Hematopoietic multipotent progenitor cell treated with erythropoietin and hydrocortisone succinate and interleukin-3 and kit ligand, for 6 days (in vitro differentiated cells): ENCODE results near the gene C11orf98.
"Not testable (repeated sequence)": the region's sequence is repeated elsewhere in the genome, so short reads cannot be mapped to it uniquely, and the experiment has no call there.

Experiments
- DNase-seq: peaks from one replicate; pipeline ENCODE4 v3.0.0-alpha.2; 2015

Gene C11orf98

GRCh38 chr11:62648967-62649364, 16.0 kb downstream of the C11orf98 start:
- no peak for DNase-seq

DNA sequence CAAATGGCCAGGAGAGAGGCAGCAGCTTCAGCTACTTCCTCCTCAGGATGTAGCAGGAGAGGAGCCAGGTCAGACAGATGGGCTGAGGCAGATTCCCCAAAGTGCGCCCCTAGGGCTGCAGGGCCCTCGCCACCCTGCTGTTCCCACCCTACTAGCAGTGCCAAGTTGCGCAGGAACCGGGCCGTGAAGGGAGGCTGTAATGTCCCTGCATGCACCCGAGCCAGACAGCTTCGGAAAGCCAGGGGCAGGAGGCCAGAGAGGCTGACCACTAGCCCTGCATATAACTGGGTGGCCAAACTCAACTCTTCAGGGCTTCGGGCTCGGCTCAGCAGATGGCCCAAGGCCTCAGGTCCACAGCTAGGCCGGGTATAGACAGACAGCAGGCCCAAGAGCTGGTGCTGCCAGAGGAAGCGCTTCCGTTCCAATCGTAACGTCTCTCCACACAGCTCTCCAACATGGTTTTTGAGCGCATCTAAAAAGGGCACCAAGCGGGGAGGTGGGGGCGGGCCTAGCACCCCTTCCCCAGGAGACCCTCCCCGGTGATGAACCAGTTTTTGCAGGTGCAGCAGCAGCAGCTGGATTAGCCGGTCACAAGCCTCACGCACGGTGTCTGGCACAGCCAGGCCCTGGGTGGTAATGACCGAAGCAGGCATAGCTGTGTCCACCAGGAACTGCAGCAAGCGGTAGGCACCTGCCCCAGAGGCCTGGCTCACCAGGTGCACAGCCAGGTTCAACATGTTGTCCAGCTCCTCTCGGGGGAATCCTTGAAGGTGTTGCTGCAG, 16.6 kb downstream of the C11orf98 start:
- no peak for DNase-seq

GRCh38 chr11:62647609-62648005, 17.4 kb downstream of the C11orf98 start:
- DNase-seq, result no peak

GRCh38 chr11:62646825-62647608, 18.0 kb downstream of the C11orf98 start:
- no peak for DNase-seq

GRCh38 chr11:62645946-62646824, 18.8 kb downstream of the C11orf98 start, which contains the start of gene GANAB:
Gene GANAB, minus strand, starts transcription at chr11:62646613. Its CDS starts 14 bp downstream, at chr11:62646599.
- DNase-seq, result peak; percentile 100

- DNase-seq, result peak; percentile 60
Measured at GRCh38 chr11:62645671-62645945, 19.4 kb downstream of the C11orf98 start.

GRCh38 chr11:62644220-62644619, 20.8 kb downstream of the C11orf98 start:
- no peak for DNase-seq

- no peak for DNase-seq
Measured at GRCh38 chr11:62632492-62632891, 32.5 kb downstream of the C11orf98 start.

DNA sequence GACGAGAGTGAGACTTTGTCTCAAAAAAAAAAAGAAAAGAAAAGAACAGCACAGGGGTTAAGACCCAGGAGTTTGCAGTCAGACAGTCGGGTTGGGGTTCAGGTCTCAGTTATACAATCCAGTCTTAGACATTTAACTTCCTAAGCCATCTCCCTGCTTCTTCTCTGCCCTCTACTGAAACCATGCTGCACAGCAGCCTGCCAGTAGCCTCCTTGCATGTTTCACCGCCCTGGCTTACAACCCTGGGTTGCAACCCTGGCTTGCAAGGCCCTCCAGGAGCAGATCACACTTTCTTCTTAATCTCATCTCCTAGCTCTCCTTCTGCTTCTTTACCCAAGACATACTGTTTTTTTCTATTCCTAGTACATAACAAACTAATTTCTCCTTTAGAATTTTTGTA, 37.3 kb downstream of the C11orf98 start:
- peak; percentile 35 for DNase-seq

GRCh38 chr11:62622476-62623089, 42.4 kb downstream of the C11orf98 start:
- no peak for DNase-seq

DNA sequence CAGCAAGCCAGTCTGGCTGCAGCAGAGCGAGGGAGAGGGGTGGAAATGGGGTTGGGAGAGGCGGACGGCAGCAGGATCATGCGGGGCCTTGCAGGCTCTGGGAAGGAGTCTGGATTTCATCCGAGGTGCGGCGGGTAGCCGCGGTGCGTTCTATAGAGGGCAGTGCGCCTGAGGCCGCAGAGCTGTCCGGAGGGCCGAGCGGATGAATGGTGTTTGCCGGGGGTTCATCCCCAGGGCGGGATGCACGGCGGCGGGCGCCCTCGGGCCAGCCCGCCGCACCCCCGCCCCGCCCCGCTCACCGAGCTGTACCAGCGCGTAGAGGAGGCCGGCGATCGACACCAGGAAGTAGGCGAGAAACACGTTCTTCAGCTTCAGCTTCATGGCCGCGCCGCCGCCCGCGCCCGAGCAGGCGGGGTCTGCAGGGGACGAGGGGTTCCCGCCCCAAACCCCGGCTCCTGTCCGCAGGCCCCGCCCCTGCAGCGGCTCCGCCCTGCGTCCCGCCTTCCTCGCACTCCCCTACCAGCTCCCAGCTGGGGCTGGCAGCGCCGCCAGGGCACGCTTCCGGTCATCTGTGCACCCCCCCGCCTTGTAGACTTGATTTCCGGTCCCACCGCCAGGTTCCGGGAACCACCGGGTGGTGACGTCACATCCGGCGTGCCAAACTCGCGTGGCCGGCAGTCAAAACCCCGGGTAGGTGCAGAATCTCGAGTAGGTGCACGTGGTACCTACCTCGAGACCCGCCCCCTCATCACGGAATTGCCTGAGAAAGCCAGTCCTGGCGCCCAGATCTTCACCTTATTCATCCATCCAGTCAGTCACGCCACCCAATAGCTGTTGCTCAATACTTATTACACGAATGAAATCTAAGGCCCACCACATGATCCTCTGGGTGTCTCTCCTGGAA, 43.2 kb downstream of the C11orf98 start, which contains the start of gene B3GAT3:
B3GAT3 (minus strand) TSS at position 420 of the 904 bp plus-strand sequence; CDS start at position 381, 39 bp downstream.
- peak; percentile 98 for DNase-seq

DNA sequence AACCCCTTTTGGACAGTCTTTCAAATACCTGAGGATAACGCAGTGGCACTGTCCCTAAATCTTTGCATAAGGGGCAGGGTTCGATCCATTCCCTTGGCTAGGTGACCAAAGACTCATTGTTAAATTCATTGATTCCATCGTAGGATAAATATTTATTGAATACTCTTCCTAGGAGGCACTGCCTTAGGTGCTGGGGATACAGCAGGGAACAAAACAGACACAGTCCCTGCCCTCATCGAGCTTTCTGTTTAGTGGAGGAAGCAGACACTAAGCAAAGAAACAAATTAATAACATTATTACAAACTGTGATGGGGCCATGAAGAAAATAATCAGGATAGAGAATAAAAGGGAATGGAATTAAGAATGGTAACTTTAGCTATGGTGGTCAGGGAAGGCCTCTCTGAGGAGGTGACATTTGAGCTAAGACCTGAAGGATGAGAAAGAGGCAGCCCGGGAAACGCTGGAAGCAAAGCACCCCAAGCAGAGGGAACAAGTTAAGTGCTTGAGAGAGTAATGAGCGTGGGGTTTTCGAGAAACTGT, 43.9 kb downstream of the C11orf98 start:
- no peak for DNase-seq

GRCh38 chr11:62616957-62617356, 48.1 kb downstream of the C11orf98 start:
- not testable (repeated sequence) for DNase-seq

DNA sequence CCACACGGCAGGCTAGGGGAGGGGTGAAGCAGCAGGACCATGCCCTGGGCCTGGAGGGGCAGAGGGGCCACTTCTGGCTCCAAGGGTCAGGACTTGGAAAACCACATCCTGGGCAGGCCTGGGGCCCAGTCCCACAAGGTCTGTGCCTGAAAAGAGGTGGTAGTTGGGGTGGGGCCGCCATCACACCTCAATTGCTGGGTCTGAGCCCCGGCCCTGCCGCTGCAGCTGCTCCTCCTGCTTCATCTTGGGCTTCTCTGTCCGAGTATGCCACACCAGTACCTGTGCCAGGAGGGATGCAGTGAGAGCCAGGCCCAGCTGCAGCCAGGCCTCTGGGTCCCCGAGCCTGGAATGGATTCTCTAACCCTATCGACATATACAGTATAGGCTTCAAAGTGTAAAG, 49.5 kb downstream of the C11orf98 start:
- no peak for DNase-seq

GRCh38 chr11:62614275-62614674, 50.7 kb downstream of the C11orf98 start:
- no peak for DNase-seq

DNA sequence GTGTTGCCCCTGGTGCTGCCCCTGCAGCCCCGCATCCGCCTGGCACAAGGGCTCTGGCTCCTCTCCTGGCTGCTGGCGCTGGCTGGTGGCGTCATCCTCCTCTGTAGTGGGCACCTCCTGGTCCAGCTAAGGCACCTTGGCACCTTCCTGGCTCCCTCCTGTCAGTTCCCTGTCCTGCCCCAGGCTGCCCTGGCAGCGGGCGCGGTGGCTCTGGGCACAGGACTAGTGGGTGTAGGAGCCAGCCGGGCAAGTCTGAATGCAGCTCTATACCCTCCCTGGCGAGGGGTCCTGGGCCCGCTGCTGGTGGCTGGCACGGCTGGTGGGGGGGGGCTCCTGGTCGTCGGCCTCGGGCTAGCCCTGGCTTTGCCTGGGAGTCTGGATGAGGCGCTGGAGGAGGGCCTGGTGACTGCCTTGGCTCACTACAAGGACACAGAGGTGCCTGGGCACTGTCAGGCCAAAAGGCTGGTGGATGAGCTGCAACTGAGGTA, 51.7 kb downstream of the C11orf98 start:
- DNase-seq, result no peak
